AG04450 (cell line): Measurements from ENCODE around the gene FBXO30. TPM values are rescaled to one million over a fixed set of nuclear protein-coding genes. Genes with fewer than 3 reads are reported as not detected.

Experiments
- CTCF ChIA-PET: fragments of 300-600, 350-600 bp; formaldehyde crosslinking; extraction: SDS; loops from one replicate; lab custom pipeline; 2022; ENCODE audit warnings: antibody characterized with exemption, inconsistent platforms; lab: Charles Lee
- POLR2A ChIA-PET: fragments of 350-600 bp; formaldehyde crosslinking; extraction: SDS; loops from one replicate; lab custom pipeline; 2021; ENCODE audit warnings: antibody characterized with exemption, inconsistent platforms; lab: Yijun Ruan, JAX
- DNase-seq: peaks from one replicate; pipeline ENCODE4 v3.0.0-alpha.2; 2011; ENCODE audit warnings: low read depth, low spot score
- H3K27ac ChIP-seq: one replicate; pipeline ENCODE4 v1.5.1; 2012; ENCODE audit warnings: low read depth, low read length, control low read depth
- H3K27me3 ChIP-seq: one replicate; pipeline ENCODE4 v1.6.0; 2012; ENCODE audit warnings: low read length; ENCODE audit not compliant: control insufficient read depth, insufficient read depth
- H3K4me3 ChIP-seq: 2 replicates; pipeline ENCODE4 v1.5.1; 2011; ENCODE audit warnings: mild to moderate bottlenecking, low read depth, low read length, control low read depth
- H3K9me3 ChIP-seq: 2 replicates; pipeline ENCODE4 v1.5.1; 2012; ENCODE audit warnings: low read length; ENCODE audit not compliant: control insufficient read depth, insufficient read depth
- polyA minus RNA-seq: library from RNA; depleted of rRNA, polyadenylated mRNA; stranded (reverse); fragments of >200 nt; gene quantifications from 2 replicates; pipeline ENCODE4 v1.2.3, GENCODE V29; 2011; rRNA and poly(A)+ RNA removed
- polyA plus RNA-seq: library from polyadenylated mRNA; depleted of rRNA; stranded (reverse); fragments of >200 nt; gene quantifications from 2 replicates; pipeline ENCODE4 v1.2.3, GENCODE V29; 2011; rRNA removed
- TF ChIP-seq, protein P1 (sequence below): IDR thresholded peaks from 2 replicates; pipeline ENCODE4 v1.5.1; 2011; ENCODE audit warnings: low read depth, low read length, control low read depth, inconsistent platforms

FBXO30 gene, protein sequence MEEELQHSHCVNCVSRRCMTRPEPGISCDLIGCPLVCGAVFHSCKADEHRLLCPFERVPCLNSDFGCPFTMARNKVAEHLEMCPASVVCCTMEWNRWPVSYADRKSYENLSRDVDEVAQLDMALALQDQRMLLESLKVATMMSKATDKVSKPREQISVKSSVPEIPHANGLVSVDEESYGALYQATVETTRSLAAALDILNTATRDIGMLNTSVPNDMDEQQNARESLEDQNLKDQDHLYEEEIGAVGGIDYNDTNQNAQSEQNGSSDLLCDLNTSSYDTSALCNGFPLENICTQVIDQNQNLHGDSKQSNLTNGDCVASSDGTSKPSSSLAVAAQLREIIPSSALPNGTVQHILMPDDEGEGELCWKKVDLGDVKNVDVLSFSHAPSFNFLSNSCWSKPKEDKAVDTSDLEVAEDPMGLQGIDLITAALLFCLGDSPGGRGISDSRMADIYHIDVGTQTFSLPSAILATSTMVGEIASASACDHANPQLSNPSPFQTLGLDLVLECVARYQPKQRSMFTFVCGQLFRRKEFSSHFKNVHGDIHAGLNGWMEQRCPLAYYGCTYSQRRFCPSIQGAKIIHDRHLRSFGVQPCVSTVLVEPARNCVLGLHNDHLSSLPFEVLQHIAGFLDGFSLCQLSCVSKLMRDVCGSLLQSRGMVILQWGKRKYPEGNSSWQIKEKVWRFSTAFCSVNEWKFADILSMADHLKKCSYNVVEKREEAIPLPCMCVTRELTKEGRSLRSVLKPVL
- polyA plus RNA-seq (8.8 and 11.8 TPM in 2 replicates), polyA minus RNA-seq (11.6 and 21.6 TPM in 2 replicates)

DNA sequence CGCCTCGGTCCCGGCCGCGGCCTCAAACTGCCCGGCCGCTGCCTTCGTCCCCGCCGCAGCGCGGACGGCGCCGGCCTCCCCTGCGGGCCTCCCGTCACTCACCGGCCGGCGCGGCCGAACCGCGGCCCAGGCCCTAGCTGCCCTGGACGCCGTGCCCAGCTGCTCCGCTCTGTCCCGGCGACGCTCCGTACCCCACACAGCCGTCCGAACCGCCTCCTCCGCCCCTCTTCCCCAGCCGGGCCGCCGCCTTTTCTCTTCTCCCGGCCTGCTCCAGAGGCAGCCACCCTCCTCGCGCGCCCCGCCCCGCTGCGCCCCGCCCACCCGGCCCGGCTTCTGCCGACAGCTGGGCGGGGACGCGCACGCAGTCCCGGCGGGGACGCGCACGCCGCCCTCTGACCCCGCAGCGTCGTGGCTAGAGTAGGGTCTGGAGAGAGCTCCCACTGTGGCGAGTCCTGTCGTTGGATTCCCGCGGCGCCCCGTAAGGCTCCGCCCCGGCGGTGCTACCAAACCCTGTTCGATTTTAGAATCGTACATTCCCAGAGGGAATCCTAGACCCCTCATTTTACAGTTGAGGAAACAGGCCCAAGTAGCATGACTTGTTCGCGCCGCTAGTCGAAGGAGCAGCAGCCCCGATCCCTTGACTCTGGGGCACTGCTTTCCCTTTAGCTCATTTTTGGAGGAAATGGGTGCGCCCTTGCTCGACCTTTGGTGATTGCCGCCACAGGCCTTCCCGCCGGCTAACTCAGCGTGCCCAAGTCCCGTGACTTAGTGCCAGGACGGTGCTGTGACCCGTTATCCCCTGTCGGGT lies at the start of gene FBXO30:
TSS of gene FBXO30 (minus strand) at position 295 of the 808 bp plus-strand sequence. CDS start 8,390 bp downstream, outside the sequence.
- peak; percentile 61 for DNase-seq
- TF ChIP-seq, protein P1, sequence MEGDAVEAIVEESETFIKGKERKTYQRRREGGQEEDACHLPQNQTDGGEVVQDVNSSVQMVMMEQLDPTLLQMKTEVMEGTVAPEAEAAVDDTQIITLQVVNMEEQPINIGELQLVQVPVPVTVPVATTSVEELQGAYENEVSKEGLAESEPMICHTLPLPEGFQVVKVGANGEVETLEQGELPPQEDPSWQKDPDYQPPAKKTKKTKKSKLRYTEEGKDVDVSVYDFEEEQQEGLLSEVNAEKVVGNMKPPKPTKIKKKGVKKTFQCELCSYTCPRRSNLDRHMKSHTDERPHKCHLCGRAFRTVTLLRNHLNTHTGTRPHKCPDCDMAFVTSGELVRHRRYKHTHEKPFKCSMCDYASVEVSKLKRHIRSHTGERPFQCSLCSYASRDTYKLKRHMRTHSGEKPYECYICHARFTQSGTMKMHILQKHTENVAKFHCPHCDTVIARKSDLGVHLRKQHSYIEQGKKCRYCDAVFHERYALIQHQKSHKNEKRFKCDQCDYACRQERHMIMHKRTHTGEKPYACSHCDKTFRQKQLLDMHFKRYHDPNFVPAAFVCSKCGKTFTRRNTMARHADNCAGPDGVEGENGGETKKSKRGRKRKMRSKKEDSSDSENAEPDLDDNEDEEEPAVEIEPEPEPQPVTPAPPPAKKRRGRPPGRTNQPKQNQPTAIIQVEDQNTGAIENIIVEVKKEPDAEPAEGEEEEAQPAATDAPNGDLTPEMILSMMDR: peak; percentile 27
- H3K27me3 ChIP-seq: no peaks in the 10 kb centered on the region
- peak within 1 kb of the TSS; percentile 82 for H3K27ac ChIP-seq
- POLR2A ChIA-PET: interaction anchor here (0.6 to 2.2 kb wide), 8 partner anchors 9 to 79 kb away, joined by 3 to 25 read pairs (median 5); partner anchors contain the start of gene EPM2A
- H3K9me3 ChIP-seq: no peaks in the 10 kb centered on the region
- H3K4me3 ChIP-seq: peak within 1 kb of the TSS; percentile 79
- CTCF ChIA-PET: interaction anchor here (0.6 to 1.6 kb wide), 4 partner anchors 72 to 114 kb away, joined by 3 to 5 read pairs (median 4); partner anchors contain the start of gene EPM2A

DNA sequence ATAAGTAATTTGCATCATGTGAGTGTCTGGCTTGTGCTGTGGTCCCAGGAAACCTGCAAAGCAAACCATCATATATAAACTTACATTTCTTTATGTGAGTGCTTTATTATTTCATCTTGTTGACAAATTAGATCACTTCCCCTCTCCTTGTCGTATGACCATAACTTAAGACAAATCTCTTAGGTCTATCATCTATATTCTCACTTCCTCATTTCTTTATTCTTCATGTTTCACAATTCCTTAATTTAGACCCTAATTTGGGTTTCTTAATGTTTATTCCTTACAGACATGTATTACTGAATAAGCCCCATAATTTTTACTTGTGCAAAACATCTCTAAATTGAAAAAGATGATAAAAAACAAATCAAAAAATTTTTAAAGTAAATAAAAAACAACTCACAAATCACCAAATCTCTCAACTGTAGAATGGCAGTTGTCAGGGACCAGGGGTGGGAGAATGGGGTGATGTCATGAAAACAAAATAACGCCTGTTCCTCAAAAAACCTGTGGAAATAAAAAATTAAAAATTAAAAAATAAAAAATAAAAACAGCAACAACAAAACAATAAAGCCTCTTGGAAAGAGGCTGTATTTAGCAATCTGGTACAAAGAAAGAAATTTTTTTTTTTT lies 49.5 kb upstream of the FBXO30 start:
- ChIA-PET CTCF (no interaction called here), POLR2A (no interaction called here)
- Histone ChIP-seq H3K27me3 (no peaks in the 10 kb centered on the region), H3K4me3 (no peak overlapping the region), H3K27ac (no peak overlapping the region), H3K9me3 (no peaks in the 10 kb centered on the region)
- TF ChIP-seq, protein P1: no peak
- DNase-seq: no peak

DNA sequence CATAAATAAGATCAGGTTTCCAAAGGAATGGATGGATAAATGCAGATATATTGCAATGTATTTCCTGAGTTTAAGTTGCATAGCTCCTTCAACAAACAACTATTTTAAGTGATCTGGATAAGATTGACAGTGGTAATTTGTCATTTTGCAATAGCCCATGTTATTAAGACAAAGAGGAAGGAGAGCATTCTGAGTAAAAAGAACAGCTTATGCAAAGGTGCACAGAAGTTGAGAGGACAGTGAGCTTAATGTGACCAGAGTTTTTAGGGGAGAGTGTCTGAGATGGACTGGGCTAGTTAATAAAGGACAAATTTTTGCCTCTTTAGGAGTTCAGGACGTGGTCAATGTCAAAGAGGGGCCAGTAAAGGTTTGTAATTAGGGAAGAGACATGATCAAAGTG lies 48.8 kb upstream of the FBXO30 start:
- H3K27ac ChIP-seq: no peak overlapping the region
- ChIA-PET POLR2A (no interaction called here), CTCF (no interaction called here)
- no peak overlapping the region for H3K4me3 ChIP-seq
- no peaks in the 10 kb centered on the region for H3K9me3 ChIP-seq
- DNase-seq: no peak
- TF ChIP-seq, protein P1: no peak
- H3K27me3 ChIP-seq: no peaks in the 10 kb centered on the region

DNA sequence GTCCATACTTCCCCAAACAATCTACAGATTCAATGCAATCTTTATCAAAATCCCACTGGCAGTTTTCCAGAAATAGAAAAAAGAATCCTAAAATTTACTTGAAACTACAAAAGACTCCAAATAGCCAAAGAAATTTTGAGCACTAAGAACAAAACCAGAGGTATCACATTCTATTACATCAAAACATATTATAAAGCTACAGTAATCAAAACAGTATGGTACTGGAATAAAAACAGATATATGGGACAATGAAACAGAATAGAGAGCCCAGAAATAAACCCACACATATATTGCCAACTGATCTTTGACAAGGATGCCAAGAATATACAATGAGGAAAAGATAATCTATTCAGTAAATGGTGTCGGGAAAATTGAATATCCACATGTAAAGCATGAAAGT lies 46.0 kb upstream of the FBXO30 start:
- no peaks in the 10 kb centered on the region for H3K27me3 ChIP-seq
- TF ChIP-seq, protein P1: no peak
- no peak overlapping the region for H3K4me3 ChIP-seq
- no peak for DNase-seq
- H3K27ac ChIP-seq: no peak overlapping the region
- POLR2A ChIA-PET: no interaction called here
- no peaks in the 10 kb centered on the region; the same call in 1 of the 2 replicates for H3K9me3 ChIP-seq
- CTCF ChIA-PET: no interaction called here
